T-helper 1 cell (primary cell): ENCODE data around the gene LTB4R2.
A peak's percentile ranks its signal among the peaks of the same experiment; 100 is the strongest.

ENCODE experiments used
- DNase-seq, 5 donors: peaks; one replicate each; pipeline ENCODE4 v3.0.0-alpha.2; 2012 to 2020

LTB4R2 gene

GRCh38 chr14:24277606-24278321 lies 32.2 kb upstream of the LTB4R2 start:
- no peak for DNase-seq

GRCh38 chr14:24278424-24278823 lies 31.5 kb upstream of the LTB4R2 start:
- no peak for DNase-seq

GRCh38 chr14:24279301-24280186 lies 30.4 kb upstream of the LTB4R2 start:
- peak in 4 of 5 donors; percentile 30 to 48 (median 37) for DNase-seq

GRCh38 chr14:24280797-24281460 lies 29.0 kb upstream of the LTB4R2 start:
- DNase-seq, result no peak

GRCh38 chr14:24281636-24282035 lies 28.3 kb upstream of the LTB4R2 start:
- no peak for DNase-seq

- no peak for DNase-seq
These were observed 27.2 kb upstream of the LTB4R2 start for GRCh38 chr14:24282736-24283135.

- DNase-seq, result no peak
These were observed 26.0 kb upstream of the LTB4R2 start for GRCh38 chr14:24283796-24284460.

- DNase-seq, result no peak
These were observed 25.4 kb upstream of the LTB4R2 start for GRCh38 chr14:24284501-24285035.

GRCh38 chr14:24285351-24285750 lies 24.6 kb upstream of the LTB4R2 start:
- DNase-seq, result no peak

- DNase-seq, result no peak
These were observed 22.9 kb upstream of the LTB4R2 start for GRCh38 chr14:24286996-24287395.

GRCh38 chr14:24289649-24290280 lies 20.2 kb upstream of the LTB4R2 start:
- peak in 1 of 5 donors; percentile 72 for DNase-seq

- DNase-seq, result no peak
These were observed 19.2 kb upstream of the LTB4R2 start for GRCh38 chr14:24290746-24291145.

- no peak for DNase-seq
These were observed 18.4 kb upstream of the LTB4R2 start for GRCh38 chr14:24291446-24292117.

- DNase-seq, result no peak
These were observed 17.7 kb upstream of the LTB4R2 start for GRCh38 chr14:24292118-24292807.

- no peak for DNase-seq
These were observed 16.4 kb upstream of the LTB4R2 start for GRCh38 chr14:24293525-24293924.

- peak; percentile 28 to 80 (median 58) for DNase-seq
These were observed 13.4 kb upstream of the LTB4R2 start for GRCh38 chr14:24296341-24297157.

GRCh38 chr14:24297190-24297964 lies 12.6 kb upstream of the LTB4R2 start:
- DNase-seq, result no peak

- DNase-seq, result no peak
These were observed 11.1 kb upstream of the LTB4R2 start for GRCh38 chr14:24298892-24299254.
